ENCODE data around the gene TRIM67. TPM values are rescaled to one million over a fixed set of nuclear protein-coding genes. Genes with fewer than 3 reads are reported as not detected.
A peak's percentile ranks its signal among the peaks of the same experiment; 100 is the strongest.

Gene TRIM67
- total and polyA plus RNA-seq, 9 of the 15 experiments (the other 6 are each of a cell fraction or from before 2014, with no cell fraction given), result 0.04 to 0.60 (median 0.31) TPM

GRCh38 chr1:231165371-231165770 lies 3.5 kb downstream of the TRIM67 start:
- Histone ChIP-seq H3K9me3 (replicated peaks; ENCODE audit: control insufficient read depth, insufficient read depth, low read depth, low read length) (no peaks in the 10 kb centered on the region), H3K9me1 (ENCODE audit: control insufficient read depth, insufficient read depth, low read length) (no peaks in the 10 kb centered on the region), H3K4me1 (replicated peaks in 1 of 2; ENCODE audit: control insufficient read depth in 2 of 2, insufficient read depth in 2 of 2, low read length in 2 of 2) (peaks cover 6 to 40% of the 10 kb centered on the region in 2 experiments; a peak in 4 of 5 replicates), H2AFZ (ENCODE audit: low read depth, low read length) (no peak overlapping the region), H3K36me3 (ENCODE audit: control insufficient read depth, insufficient read depth, low read length) (no peaks in the 10 kb centered on the region), H4K20me1 (replicated peaks; ENCODE audit: control insufficient read depth, insufficient read depth, low read length) (no peaks in the 10 kb centered on the region; the same call in 1 of the 2 replicates), H3K27me3 (ENCODE audit: control insufficient read depth in 2 of 2, insufficient read depth in 2 of 2, low read length in 2 of 2) (no peaks in the 10 kb centered on the region; a peak in 1 of 5 replicates), H3K9ac (ENCODE audit: insufficient read depth in 1 of 2, low read depth in 2 of 2, low read length in 2 of 2) (no peak overlapping the region), H3K4me3 (no peak overlapping the region), H3K79me2 (ENCODE audit: control insufficient read depth, insufficient read depth, low read length) (no peaks in the 10 kb centered on the region), H3K4me2 (ENCODE audit: insufficient read depth, low read length) (no peak overlapping the region), H3K27ac (ENCODE audit: extremely low read depth, low read depth, low read length) (no peak overlapping the region)
- FAIRE-seq, result peak; percentile 29
- in situ Hi-C loops (cut with MboI) (no loop called here), intact Hi-C loops (cut with micrococcal nuclease) (no loop called here)
- BruUV-seq (replicated peaks), result no TSS peak
- no peak for ATAC-seq
- 8% methylated on average over 1 of the region's 1 CpG for WGBS (ENCODE audit: insufficient coverage, low coverage, missing lambda C conversion rate)
- CTCF ChIA-PET (ENCODE audit: low intra/inter-chr PET ratio), result no interaction called here
- 0 out of 2 replicates have a peak, but pooled peaks have one; percentile 14 for TF ChIP-seq MAFF (IDR thresholded peaks at IDR 0.05; ENCODE audit: low read length)
- peak; percentile 66 for TF ChIP-seq MAFG (tag; conservative IDR thresholded peaks at IDR 0.05)
- TF ChIP-seq C11orf30 (IDR thresholded peaks at IDR 0.05; ENCODE audit: low read depth), result peak; percentile 62; the same call in 1 of the 2 replicates
- peak; percentile 73 for TF ChIP-seq ZNF316 (IDR thresholded peaks at IDR 0.05)
- 0 out of 2 replicates have a peak, but pooled peaks have one; percentile 36 for TF ChIP-seq HMBOX1 (IDR thresholded peaks at IDR 0.05)
- TF ChIP-seq RBM34 (IDR thresholded peaks at IDR 0.05; ENCODE audit: borderline replicate concordance, insufficient read depth, low read length), result no peak
- TF ChIP-seq MAFK (IDR thresholded peaks at IDR 0.05; ENCODE audit: low read length), result peak; percentile 36; the same call in 1 of the 2 replicates
- 0 out of 2 replicates have a peak, but pooled peaks have one; percentile 20 for TF ChIP-seq POLR2H (tag; IDR thresholded peaks at IDR 0.05; ENCODE audit: low read depth)
- peak; percentile 87; the same call in 1 of the 2 replicates for TF ChIP-seq BACH1 (tag; IDR thresholded peaks at IDR 0.05)
- TF ChIP-seq E2F5 (CRISPR knock-in tag; IDR thresholded peaks at IDR 0.05), result no peak
- no peak for TF ChIP-seq TAF9B (IDR thresholded peaks at IDR 0.05; ENCODE audit: partially characterized antibody)
- 0 out of 2 replicates have a peak, but pooled peaks have one; percentile 11 for TF ChIP-seq NFE2 (IDR thresholded peaks at IDR 0.05; ENCODE audit: low read depth)
- POLR2A ChIA-PET, result interaction anchor here (0.6 to 1.4 kb wide), 2 partner anchors 13 to 30 kb away, joined by 3 read pairs; no protein-coding TSS in a partner anchor
- no peak for DNase-seq (ENCODE audit: extremely low read depth in 1 of 4, low spot score in 3 of 4)

All from K562 (cell line).